ENCODE measurements around the gene AP2A2.

GRCh38 chr11:1005928-1006327 is 80.3 kb downstream of the AP2A2 start:
- no peak for TF ChIP-seq CTCF (conservative IDR thresholded peaks at IDR 0.05; ENCODE audit: low read length)
- TF ChIP-seq EZH2phosphoT487 (IDR thresholded peaks at IDR 0.05; ENCODE audit: borderline replicate concordance, low read depth, low read length): no peak

All from OCI-LY7 (cell line).